NB4 (cell line): ENCODE data around the gene SWSAP1.

Source experiments
- POLR2A ChIP-seq: IDR thresholded peaks from 2 replicates; pipeline ENCODE4 v1.6.1; 2011; ENCODE audit warnings: mild to moderate bottlenecking; ENCODE audit not compliant: insufficient read length; ENCODE audit errors: extremely low read depth
- TF ChIP-seq, protein P1 (sequence below): IDR thresholded peaks from one replicate; pipeline ENCODE4 v1.5.1; 2012; ENCODE audit warnings: low read depth, low read length
- TF ChIP-seq, protein P2 (sequence below): IDR thresholded peaks from 2 replicates; pipeline ENCODE4 v1.6.1; 2011; ENCODE audit warnings: low read depth, low read length

- TF ChIP-seq, protein P1, sequence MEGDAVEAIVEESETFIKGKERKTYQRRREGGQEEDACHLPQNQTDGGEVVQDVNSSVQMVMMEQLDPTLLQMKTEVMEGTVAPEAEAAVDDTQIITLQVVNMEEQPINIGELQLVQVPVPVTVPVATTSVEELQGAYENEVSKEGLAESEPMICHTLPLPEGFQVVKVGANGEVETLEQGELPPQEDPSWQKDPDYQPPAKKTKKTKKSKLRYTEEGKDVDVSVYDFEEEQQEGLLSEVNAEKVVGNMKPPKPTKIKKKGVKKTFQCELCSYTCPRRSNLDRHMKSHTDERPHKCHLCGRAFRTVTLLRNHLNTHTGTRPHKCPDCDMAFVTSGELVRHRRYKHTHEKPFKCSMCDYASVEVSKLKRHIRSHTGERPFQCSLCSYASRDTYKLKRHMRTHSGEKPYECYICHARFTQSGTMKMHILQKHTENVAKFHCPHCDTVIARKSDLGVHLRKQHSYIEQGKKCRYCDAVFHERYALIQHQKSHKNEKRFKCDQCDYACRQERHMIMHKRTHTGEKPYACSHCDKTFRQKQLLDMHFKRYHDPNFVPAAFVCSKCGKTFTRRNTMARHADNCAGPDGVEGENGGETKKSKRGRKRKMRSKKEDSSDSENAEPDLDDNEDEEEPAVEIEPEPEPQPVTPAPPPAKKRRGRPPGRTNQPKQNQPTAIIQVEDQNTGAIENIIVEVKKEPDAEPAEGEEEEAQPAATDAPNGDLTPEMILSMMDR = peak; percentile 71
- TF ChIP-seq POLR2A = no peak
- TF ChIP-seq, protein P2, sequence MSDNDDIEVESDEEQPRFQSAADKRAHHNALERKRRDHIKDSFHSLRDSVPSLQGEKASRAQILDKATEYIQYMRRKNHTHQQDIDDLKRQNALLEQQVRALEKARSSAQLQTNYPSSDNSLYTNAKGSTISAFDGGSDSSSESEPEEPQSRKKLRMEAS = no peak
These were observed 4.1 kb downstream of the SWSAP1 start for GRCh38 chr19:11378319-11379189.
